HG03060 (cell line): ENCODE measurements around the gene DRC3.

Experiments used
- ATAC-seq: cut with Tn5 transposase; IDR thresholded peaks from one replicate; pipeline ENCODE4 v1.9.1; 2021; ENCODE audit warnings: low read depth, moderate number of reproducible peaks; ENCODE audit not compliant: unreplicated experiment

Gene DRC3

GRCh38 chr17:18039535-18040260 is 67.0 kb downstream of the DRC3 start:
- no peak for ATAC-seq

- no peak for ATAC-seq
Observed at GRCh38 chr17:18040261-18040858, 67.7 kb downstream of the DRC3 start.

DNA sequence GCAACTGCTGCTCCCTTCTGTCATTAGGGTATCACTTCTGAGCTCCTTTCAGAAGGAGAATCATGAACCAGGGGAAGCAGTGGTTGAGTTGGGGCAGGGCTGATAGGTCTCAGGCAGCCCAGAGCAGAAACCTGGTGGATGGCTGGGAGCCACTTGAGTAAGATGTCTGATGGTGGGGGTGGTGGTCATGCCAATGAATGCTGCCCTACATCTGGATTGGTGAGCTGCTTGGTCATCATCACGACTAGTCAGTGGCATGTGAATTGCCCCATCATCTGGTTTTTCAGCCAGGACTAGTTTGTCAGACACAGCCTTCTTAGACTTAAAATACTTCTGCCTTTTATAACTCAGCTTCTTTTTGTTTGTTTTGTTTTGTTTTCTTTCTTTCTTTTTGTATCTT is 69.1 kb downstream of the DRC3 start:
- ATAC-seq, result no peak

DNA sequence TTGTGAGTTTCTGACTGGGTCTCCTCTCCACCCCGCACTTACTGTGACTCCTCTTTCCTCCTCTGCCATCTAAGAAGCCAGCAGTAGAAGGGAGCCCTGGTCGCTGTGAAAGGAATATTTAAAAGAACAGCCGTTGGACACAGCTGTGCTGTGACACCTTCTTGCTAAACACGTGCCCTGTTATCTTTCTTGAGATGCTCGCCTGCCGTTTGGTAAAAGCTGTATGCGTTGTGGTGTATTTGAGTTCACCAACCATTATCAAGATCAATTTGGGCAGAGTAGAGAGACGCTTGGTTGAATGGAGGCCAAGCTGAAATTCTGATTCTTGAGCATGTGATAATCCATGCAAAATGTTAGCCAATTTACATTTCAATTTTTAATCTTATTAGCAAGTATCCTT is 70.3 kb downstream of the DRC3 start:
- no peak for ATAC-seq

DNA sequence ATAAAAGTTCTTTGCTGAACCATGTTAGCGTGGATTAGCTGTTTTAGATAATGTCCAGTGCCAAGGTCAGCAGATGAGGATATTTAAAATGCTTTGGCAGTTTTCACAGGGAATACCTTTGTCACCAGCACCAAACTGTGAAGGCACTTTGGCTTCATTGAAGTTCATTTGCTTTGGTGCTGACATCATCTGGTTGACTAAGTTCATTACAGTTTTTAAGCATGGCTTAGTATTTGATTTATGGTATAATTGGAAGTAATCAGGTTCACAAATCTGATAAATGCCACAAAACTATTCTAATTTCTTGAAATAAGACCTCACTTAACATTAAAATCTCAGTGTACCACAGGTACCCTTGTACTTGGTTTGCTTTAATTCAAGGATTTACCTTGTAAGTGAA is 70.8 kb downstream of the DRC3 start:
- no peak for ATAC-seq

DNA sequence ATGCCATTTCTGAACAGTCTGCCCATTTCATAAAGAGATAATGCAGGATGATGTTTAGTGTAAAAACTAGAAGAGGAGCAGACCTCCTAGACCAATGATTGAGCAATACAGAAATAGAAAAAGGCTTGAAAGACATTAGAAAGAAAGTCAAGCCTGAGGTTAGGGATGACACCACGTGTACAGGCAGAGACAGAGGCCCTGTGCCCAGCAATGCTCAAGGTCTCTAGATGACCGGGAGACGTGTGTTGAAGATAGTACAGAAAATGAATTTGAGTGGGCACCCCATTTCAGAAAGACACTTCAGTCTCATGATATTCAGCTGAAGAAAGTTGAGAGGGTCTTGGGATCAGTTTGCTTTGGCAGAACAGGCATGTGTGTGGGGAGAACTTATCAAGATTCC is 71.9 kb downstream of the DRC3 start:
- ATAC-seq, result no peak

DNA sequence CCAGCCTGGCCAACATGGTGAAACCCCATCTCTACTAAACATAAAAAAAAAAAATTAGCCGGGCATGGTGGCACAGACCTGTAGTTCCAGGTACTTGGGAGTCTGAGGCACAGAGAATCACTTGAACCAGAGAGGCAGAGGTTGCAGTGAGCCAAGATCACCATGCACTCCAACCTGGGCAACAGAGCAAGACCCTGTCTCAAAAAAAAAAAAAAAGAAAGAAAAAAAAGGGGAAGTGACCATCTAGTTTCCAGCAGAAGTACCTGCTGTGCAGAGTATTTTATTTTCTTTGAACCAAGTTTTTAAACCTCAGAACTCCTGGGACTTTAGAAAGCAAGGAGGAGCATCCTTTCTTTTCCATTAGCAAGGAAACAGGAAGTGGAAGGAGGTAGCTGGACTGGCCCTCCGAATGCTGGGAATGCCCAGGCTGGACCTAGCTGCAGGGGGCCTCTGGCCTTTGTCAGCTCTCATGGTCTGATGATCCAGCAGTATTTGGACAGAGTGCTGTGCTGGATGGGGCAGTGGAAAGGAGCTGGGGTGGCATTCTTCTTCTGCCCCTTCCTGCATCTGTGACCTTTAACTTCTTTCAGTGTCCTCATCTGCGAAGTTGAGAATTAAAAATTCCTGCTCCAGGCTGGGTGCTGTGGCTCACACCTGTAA is 73.2 kb downstream of the DRC3 start:
- no peak for ATAC-seq

GRCh38 chr17:18055597-18055996 is 82.9 kb downstream of the DRC3 start:
- ATAC-seq, result no peak

DNA sequence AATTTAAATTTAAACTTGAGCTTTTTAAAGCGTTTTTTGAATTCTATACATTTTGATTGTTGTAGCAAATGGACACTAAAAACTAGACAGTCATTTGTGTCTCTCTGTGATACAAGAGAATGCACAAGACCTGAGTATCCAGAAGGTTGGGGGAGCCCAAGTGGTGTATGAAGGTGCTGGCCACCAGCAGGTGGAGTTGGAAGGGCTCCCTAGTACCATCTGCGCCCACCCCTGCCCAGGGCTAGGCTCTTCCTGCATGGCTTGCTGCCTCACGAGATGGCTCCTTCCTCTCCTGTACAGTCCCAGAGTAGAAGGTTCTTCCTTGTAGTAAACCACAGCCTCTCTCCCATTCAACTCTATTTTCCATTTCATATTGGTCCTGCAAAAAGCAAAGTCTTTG is 83.6 kb downstream of the DRC3 start:
- ATAC-seq, result no peak

GRCh38 chr17:18059283-18059682 is 86.6 kb downstream of the DRC3 start:
- ATAC-seq, result no peak

- no peak for ATAC-seq
Observed at GRCh38 chr17:18064053-18064452, 91.4 kb downstream of the DRC3 start.

GRCh38 chr17:18065546-18065945 is 92.9 kb downstream of the DRC3 start:
- no peak for ATAC-seq
